ENCODE data around the gene TRPT1. TPM values are rescaled to one million over a fixed set of nuclear protein-coding genes. Genes with fewer than 3 reads are reported as not detected.
A peak's percentile ranks its signal among the peaks of the same experiment; 100 is the strongest.

TRPT1 gene
- polyA plus RNA-seq, 3 donors: 24.8 to 34.6 (median 31.6) TPM

DNA sequence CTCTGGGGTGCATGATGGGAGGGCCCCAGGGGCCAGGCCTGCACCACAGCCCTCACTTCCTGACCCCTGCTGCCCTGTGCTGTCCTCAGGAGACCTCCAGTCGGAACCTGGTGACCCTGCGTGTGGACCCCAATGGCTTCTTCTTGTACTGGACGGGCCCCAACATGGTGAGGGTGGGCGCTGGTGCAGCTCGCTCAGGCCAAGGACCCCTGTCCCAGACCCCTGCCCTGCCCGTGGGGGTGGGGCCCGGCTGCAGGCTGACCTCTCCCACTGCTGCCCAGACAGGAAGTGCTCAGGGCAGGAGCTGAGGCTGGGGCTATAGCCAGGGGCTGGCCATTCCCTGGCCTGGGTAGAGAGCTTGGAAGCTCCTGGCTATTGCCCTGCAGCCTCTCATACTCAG is 28.3 kb upstream of the TRPT1 start:
- peaks cover 40 to 51% of the 10 kb centered on the region in 2 donors for H3K36me3 ChIP-seq (replicated peaks in 1 of 2; ENCODE audit: control insufficient read depth in 1 of 2, insufficient read depth in 2 of 2, low read length in 2 of 2)
- H3K4me3 ChIP-seq (replicated peaks in 1 of 3; ENCODE audit: low read depth in 2 of 3, low read length in 3 of 3): no peak overlapping the region
- no peak overlapping the region for H3K4me3 Mint-ChIP-seq

DNA sequence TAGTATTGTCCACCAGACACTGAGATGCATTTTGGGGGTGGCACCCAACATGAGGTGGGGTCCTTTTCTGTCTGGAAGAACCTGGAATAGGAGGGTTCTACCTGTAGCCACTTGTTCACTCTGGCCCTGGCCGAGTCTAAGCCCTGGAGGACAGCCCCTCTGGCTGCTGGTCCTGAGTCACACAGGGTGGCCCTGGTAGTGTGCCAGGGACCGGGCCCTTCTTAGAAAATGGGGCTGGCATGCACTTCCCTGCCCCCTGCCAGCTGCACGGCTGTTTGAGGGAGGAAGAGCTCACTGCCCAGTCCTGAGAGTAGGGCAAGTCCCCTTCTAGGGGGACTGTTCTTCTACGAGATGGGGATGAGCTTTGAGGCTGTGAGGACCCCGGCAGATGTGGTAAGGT is 27.5 kb upstream of the TRPT1 start:
- H3K27ac Mint-ChIP-seq: peak overlapping the region in 3 of 7 donors; percentile 26 to 50 (median 38)
- H3K4me3 ChIP-seq (replicated peaks in 1 of 3; ENCODE audit: low read depth in 2 of 3, low read length in 3 of 3): no peak overlapping the region
- no peaks in the 10 kb centered on the region for H3K9me3 ChIP-seq (replicated peaks in 1 of 2; ENCODE audit: control insufficient read depth in 1 of 2, insufficient read depth in 1 of 2, low read length in 2 of 2)
- H3K27ac ChIP-seq (ENCODE audit: low read depth in 1 of 2, low read length in 2 of 2): no peak overlapping the region
- peaks cover 3 to 10% (median 8%) of the 10 kb centered on the region in 3 donors for H3K27me3 Mint-ChIP-seq (ENCODE audit: low read depth in 3 of 3)
- H2AFZ ChIP-seq (ENCODE audit: insufficient read depth, low read depth, low read length, poor library complexity, severe bottlenecking): no peak overlapping the region
- peaks cover 28% of the 10 kb centered on the region for H3K4me1 Mint-ChIP-seq
- H3K36me3 Mint-ChIP-seq: peaks cover 29 to 43% of the 10 kb centered on the region in 2 donors
- H3K4me3 Mint-ChIP-seq: peak overlapping the region in 1 of 2 donors; percentile 43
- no peak overlapping the region for H3K9ac ChIP-seq (ENCODE audit: insufficient read depth, low read length, poor library complexity, severe bottlenecking)
- intact Hi-C loops (cut with micrococcal nuclease): loop anchor here (2.0 to 5.0 kb wide), 2 partner anchors 15 to 34 kb away; partner anchors contain the start of gene GPR137 (in 1 of the 2)
- peaks cover 25 to 36% of the 10 kb centered on the region in 2 donors for H3K4me1 ChIP-seq (ENCODE audit: control insufficient read depth in 1 of 2, insufficient read depth in 2 of 2, low read length in 2 of 2)
- DNase-seq: no peak
- TF ChIP-seq, protein P1, sequence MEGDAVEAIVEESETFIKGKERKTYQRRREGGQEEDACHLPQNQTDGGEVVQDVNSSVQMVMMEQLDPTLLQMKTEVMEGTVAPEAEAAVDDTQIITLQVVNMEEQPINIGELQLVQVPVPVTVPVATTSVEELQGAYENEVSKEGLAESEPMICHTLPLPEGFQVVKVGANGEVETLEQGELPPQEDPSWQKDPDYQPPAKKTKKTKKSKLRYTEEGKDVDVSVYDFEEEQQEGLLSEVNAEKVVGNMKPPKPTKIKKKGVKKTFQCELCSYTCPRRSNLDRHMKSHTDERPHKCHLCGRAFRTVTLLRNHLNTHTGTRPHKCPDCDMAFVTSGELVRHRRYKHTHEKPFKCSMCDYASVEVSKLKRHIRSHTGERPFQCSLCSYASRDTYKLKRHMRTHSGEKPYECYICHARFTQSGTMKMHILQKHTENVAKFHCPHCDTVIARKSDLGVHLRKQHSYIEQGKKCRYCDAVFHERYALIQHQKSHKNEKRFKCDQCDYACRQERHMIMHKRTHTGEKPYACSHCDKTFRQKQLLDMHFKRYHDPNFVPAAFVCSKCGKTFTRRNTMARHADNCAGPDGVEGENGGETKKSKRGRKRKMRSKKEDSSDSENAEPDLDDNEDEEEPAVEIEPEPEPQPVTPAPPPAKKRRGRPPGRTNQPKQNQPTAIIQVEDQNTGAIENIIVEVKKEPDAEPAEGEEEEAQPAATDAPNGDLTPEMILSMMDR (IDR thresholded peaks at IDR 0.05): no peak
- peaks cover 18% of the 10 kb centered on the region for H3K79me2 ChIP-seq (ENCODE audit: insufficient read depth, low read length)
- H3K27me3 ChIP-seq (ENCODE audit: control insufficient read depth in 2 of 2, insufficient read depth in 2 of 2, low read length in 2 of 2): no peaks in the 10 kb centered on the region
- WGBS (ENCODE audit: insufficient coverage): 78% methylated on average over 2 of the region's 5 CpGs
- peaks cover 28% of the 10 kb centered on the region for H4K20me1 ChIP-seq (ENCODE audit: insufficient read depth, low read length)
- H3K9me3 Mint-ChIP-seq: peaks cover 0 to 1% (median 0%) of the 10 kb centered on the region in 7 donors
- H3K36me3 ChIP-seq (replicated peaks in 1 of 2; ENCODE audit: control insufficient read depth in 1 of 2, insufficient read depth in 2 of 2, low read length in 2 of 2): peaks cover 31 to 42% of the 10 kb centered on the region in 2 donors
- H3K4me2 ChIP-seq (replicated peaks; ENCODE audit: extremely low read depth, low read length, poor library complexity, severe bottlenecking): peak overlapping the region; percentile 98

More for the DNA sequence above, 28.3 kb upstream of the TRPT1 start:
- peaks cover 28% of the 10 kb centered on the region for H4K20me1 ChIP-seq (ENCODE audit: insufficient read depth, low read length)
- Mint-ChIP-seq H3K9me3 (peaks cover 0 to 1% (median 0%) of the 10 kb centered on the region in 7 donors), H3K4me1 (peaks cover 28% of the 10 kb centered on the region), H3K27me3 (ENCODE audit: low read depth in 3 of 3) (peaks cover 3 to 10% (median 5%) of the 10 kb centered on the region in 3 donors), H3K27ac (peak overlapping the region in 2 of 7 donors; percentile 30 to 57), H3K36me3 (peaks cover 35 to 51% of the 10 kb centered on the region in 2 donors)
- H3K9ac ChIP-seq (ENCODE audit: insufficient read depth, low read length, poor library complexity, severe bottlenecking): no peak overlapping the region
- H3K79me2 ChIP-seq (ENCODE audit: insufficient read depth, low read length): peaks cover 18% of the 10 kb centered on the region
- intact Hi-C loops (cut with micrococcal nuclease): loop anchor here in 1 of 2 donors (5.0 kb wide), 1 partner anchor 33 kb away; the partner anchor contains the start of gene GPR137
- H3K27ac ChIP-seq (ENCODE audit: low read depth in 1 of 2, low read length in 2 of 2): no peak overlapping the region
- TF ChIP-seq, protein P1 (IDR thresholded peaks at IDR 0.05): no peak
- H3K4me2 ChIP-seq (replicated peaks; ENCODE audit: extremely low read depth, low read length, poor library complexity, severe bottlenecking): no peak overlapping the region
- H2AFZ ChIP-seq (ENCODE audit: insufficient read depth, low read depth, low read length, poor library complexity, severe bottlenecking): no peak overlapping the region
- H3K4me1 ChIP-seq (ENCODE audit: control insufficient read depth in 1 of 2, insufficient read depth in 2 of 2, low read length in 2 of 2): peaks cover 25 to 36% of the 10 kb centered on the region in 2 donors
- no peaks in the 10 kb centered on the region for H3K27me3 ChIP-seq (ENCODE audit: control insufficient read depth in 2 of 2, insufficient read depth in 2 of 2, low read length in 2 of 2)
- DNase-seq: no peak
- WGBS (ENCODE audit: insufficient coverage): 98% methylated on average over 5 of the region's 7 CpGs
- no peaks in the 10 kb centered on the region for H3K9me3 ChIP-seq (replicated peaks in 1 of 2; ENCODE audit: control insufficient read depth in 1 of 2, insufficient read depth in 1 of 2, low read length in 2 of 2)
